ENCODE measurements around the gene MBLAC1. TPM values are rescaled to one million over a fixed set of nuclear protein-coding genes. Genes with fewer than 3 reads are reported as not detected.
"Not testable (repeated sequence)": the region's sequence is repeated elsewhere in the genome, so short reads cannot be mapped to it uniquely, and the experiment has no call there.

MBLAC1 gene
- total RNA-seq, 1 experiment from 2014 or later: 2.9 TPM

DNA sequence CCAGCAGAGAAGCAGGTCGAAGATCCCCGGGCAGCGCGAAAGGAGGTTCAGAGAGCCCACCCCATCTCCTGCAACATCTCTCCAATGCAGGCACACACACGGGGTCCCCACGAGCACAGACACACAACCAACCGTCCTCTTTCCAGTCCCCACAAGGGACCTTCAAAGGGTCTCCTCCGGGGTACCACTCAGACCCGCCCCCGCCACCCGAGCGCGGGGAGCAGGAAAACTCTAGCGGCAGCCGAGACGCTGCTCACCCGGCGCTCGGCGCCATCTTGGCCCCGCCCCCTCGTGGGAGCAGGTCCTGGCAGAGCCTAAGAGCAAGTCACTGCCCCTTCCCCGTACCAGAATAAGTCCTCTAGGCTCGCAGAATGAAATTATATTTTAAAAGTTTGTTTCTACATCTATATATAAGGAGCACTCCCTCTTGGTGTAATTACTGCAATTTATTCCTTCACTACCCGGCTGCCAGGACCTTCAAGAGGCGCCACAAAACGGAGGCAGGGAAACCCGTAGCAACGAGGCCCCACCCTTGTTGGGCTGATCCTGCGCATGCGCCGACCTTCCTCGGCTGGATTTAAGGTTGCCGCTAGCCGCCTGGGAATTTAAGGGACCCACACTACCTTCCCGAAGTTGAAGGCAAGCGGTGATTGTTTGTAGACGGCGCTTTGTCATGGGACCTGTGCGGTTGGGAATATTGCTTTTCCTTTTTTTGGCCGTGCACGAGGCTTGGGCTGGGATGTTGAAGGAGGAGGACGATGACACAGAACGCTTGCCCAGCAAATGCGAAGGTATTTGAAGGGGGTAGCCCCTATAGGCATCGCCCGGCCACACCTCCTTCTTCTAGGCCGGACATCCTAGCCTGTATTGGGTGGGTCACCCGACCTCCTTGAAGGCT, 7.4 kb upstream of the MBLAC1 start, which contains the start of the genes CNPY4 and TAF6:
Gene CNPY4, plus strand, starts transcription at position 563 of the 898 bp plus-strand sequence. Its CDS starts 111 bp downstream, at position 674.
Gene TAF6, minus strand, starts transcription at position 287 of the 898 bp plus-strand sequence. CDS start 5,149 bp downstream, outside the sequence.
- peak; percentile 97 for DNase-seq (ENCODE audit: low spot score)
- in situ Hi-C loops (cut with HindIII; ENCODE audit: low sequenced_read_pairs): no loop called here

GRCh38 chr7:100119970-100120732, 6.6 kb upstream of the MBLAC1 start:
- in situ Hi-C loops (cut with HindIII; ENCODE audit: low sequenced_read_pairs): no loop called here
- DNase-seq (ENCODE audit: low spot score): peak; percentile 92

GRCh38 chr7:100120733-100121036, 6.1 kb upstream of the MBLAC1 start:
- no peak for DNase-seq (ENCODE audit: low spot score)
- in situ Hi-C loops (cut with HindIII; ENCODE audit: low sequenced_read_pairs): no loop called here

DNA sequence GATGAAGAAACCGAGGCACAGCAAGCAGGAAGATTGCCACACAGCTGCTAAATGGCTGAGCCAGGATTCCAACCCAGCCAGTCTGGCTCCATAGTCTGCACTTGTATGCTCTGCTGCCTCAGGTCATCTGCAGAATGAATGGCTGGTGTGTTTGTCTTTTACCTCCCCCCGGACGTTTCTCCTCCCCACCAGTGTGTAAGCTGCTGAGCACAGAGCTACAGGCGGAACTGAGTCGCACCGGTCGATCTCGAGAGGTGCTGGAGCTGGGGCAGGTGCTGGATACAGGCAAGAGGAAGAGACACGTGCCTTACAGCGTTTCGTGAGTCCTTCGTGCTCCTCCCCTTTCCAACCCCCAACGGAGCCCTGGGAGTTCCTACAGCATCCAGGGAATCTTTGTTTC, 4.7 kb upstream of the MBLAC1 start:
- no peak for DNase-seq (ENCODE audit: low spot score)
- in situ Hi-C loops (cut with HindIII; ENCODE audit: low sequenced_read_pairs): no loop called here

DNA sequence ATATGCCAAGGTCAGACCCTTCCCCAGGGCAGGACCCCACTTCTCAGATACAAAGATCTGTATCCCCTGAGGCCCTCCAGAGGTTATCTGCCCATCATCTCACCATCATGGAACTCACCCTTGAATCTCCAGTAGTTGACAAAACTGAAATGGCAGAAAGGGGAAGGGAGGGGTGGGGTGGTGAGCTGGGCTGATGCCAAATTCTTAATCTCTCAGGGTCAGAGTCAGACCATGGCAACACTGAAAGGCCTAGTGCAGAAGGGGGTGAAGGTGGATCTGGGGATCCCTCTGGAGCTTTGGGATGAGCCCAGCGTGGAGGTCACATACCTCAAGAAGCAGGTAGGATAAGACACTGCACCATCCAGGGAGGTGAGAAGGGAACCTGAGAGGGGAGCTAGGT, 4.2 kb upstream of the MBLAC1 start:
- in situ Hi-C loops (cut with HindIII; ENCODE audit: low sequenced_read_pairs): no loop called here
- DNase-seq (ENCODE audit: low spot score): no peak

DNA sequence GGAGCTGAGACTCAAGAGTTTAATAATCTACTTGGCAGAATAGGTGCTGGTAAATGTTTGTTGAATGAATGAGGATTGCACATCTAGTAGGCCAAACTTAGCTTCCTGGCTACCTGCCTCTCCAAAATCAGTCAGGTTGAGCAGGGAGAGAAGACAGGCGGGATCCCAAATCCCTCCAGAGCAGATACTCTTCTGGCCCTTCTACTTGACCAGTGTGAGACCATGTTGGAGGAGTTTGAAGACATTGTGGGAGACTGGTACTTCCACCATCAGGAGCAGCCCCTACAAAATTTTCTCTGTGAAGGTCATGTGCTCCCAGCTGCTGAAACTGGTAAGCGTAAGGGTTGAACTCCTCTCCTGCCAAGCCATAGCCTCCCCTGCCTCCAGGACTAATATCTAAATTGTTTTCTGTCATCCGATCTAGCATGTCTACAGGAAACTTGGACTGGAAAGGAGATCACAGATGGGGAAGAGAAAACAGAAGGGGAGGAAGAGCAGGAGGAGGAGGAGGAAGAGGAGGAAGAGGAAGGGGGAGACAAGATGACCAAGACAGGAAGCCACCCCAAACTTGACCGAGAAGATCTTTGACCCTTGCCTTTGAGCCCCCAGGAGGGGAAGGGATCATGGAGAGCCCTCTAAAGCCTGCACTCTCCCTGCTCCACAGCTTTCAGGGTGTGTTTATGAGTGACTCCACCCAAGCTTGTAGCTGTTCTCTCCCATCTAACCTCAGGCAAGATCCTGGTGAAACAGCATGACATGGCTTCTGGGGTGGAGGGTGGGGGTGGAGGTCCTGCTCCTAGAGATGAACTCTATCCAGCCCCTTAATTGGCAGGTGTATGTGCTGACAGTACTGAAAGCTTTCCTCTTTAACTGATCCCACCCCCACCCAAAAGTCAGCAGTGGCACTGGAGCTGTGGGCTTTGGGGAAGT, 2.2 kb upstream of the MBLAC1 start:
- DNase-seq (ENCODE audit: low spot score): no peak
- in situ Hi-C loops (cut with HindIII; ENCODE audit: low sequenced_read_pairs): no loop called here

DNA sequence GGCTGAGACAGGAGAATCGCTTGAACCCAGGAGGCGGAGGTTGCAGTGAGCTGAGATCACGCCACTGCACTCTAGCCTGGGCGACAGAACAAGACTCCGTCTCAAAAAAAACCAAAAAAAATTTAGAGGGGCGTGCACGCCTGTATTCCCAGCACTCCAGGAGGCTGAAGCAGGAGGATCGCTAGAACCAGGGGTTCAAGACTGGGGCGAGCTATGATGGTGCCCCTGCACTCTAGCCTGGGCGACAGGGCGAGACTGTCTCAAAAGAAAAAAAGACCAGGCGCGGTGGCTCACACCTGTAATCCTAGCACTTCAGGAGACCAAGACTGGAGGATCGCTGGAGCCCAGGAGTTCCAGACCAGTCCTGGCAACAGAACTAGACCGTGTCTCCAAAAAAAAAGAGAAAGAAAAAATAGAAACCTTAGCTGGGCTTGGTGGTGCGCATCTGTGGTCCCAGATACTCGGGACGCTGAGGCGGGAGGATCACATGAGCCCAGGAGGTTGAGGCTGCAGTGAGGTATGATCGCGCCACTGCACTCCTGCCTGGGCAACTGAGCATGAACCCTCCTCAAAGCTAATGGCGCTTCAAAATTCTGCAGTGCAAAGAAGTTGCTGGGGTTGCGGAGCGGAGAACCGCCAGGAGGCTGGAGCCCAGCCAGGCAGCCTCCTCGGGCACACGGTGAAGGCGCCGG, 382 bp upstream of the MBLAC1 start:
- no peak for DNase-seq (ENCODE audit: low spot score)
- in situ Hi-C loops (cut with HindIII; ENCODE audit: low sequenced_read_pairs): no loop called here

DNA sequence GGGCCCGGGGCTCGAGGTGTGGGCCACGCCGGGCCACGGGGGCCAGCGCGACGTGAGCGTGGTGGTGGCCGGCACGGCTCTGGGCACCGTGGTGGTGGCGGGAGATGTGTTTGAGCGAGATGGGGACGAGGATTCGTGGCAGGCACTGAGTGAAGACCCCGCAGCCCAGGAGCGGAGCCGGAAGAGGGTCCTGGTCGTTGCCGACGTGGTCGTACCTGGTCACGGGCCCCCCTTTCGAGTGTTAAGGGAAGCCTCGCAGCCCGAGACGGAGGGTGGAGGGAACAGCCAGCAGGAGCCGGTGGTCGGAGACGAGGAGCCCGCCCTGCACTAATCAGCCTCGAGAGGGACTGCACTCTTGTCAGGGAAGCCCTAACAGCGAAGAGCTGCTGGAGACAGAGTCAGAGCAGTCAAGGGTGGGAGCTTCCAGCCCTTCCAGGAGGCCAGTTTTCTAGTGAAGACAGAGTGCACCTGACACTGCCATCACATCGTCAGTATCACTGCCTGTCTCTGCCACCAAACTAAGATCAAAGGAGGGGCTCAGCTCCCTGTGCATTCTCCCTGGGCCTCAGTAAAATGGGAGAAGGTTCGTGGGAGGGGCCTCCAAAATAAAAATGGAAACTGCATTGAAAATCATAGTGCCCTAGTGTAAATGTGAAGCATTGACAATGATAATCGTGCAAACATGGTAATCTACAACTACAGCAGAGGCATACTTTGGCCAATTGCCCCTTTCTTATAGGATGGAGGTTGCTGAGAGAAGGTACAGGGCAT, 1.3 kb downstream of the MBLAC1 start:
- DNase-seq (ENCODE audit: low spot score): peak; percentile 57
- in situ Hi-C loops (cut with HindIII; ENCODE audit: low sequenced_read_pairs): no loop called here

DNA sequence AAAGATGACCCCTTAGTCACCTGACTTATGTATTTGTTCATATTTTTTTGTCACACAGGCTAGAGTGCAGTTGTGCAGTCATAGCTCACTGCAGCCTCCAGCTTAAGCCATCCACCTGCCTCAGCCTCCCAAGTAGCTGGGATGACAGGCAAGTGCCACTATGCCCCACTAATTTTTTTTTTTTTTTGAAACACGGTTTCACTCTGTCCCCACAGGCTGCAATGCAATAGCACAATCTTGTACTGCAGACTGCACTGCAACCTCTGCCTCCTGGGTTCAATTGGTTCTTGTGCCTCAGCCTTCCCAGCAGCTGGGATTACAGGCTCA, 1.8 kb downstream of the MBLAC1 start:
- DNase-seq (ENCODE audit: low spot score): no peak
- in situ Hi-C loops (cut with HindIII; ENCODE audit: low sequenced_read_pairs): no loop called here

DNA sequence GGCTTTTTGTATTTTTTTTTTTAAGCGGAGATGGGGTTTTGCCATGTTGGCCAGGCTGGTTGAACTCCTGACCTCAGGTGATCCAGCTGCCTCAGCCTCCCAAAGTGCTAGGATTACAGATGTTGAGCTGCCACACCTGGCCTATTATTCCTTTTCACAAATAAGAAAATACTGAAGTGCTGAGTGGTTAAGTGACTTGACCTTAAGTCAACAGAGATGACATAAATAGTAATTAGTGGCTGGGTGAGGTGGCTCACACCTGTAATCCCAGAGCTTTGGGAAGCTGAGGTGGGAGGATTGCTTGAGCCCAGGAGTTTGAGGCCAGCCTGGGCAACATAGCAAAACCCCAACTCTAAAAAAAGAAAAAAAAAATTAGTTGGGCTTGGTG, 3.4 kb downstream of the MBLAC1 start:
- in situ Hi-C loops (cut with HindIII; ENCODE audit: low sequenced_read_pairs); DNase-seq (ENCODE audit: low spot score): not testable (repeated sequence)

DNA sequence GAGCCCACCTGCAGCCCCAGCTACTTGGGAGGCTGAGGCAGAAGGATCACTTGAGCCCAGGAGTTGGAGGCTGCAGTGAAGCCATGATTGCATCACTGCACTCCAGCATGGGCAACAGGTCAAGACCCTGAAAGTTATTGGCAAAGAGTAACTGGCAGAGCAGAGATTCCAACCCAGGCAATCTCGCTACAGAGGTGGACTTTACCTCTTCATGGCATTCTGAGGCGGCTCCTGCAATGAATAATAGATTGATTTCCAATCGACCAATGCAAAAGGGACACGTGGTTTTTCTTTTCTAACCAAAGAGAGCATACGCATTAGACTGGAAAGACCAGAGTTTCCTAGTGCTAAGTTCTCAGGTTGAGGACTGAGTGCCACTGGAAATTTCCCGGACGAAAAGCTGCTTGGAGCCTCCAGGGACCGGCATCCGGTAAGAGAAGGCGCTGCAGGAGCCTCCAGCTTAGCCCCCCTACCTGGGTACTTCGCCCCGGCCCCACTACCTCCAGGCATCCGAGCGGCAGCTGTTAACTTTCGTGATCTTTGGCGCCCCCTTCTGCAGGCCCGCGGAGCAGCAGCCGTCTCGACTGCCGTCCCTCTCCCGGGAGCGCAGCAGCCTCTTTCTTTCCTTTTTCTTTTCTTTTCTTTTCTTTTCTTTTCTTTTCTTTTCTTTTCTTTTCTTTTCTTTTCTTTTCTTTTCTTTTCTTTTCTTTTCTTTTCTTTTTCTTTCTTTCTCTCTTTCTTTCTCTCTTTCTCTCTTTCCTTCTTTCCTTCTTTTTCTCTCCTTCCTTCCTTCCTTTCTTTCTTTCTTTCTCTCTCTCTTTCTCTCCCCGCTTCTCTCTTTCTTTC, 4.1 kb downstream of the MBLAC1 start:
- in situ Hi-C loops (cut with HindIII; ENCODE audit: low sequenced_read_pairs): no loop called here
- DNase-seq (ENCODE audit: low spot score): peak; percentile 70

- in situ Hi-C loops (cut with HindIII; ENCODE audit: low sequenced_read_pairs): no loop called here
- DNase-seq (ENCODE audit: low spot score): no peak
Observed at GRCh38 chr7:100132126-100132525, 5.4 kb downstream of the MBLAC1 start.

- in situ Hi-C loops (cut with HindIII; ENCODE audit: low sequenced_read_pairs): no loop called here
- DNase-seq (ENCODE audit: low spot score): peak; percentile 46
Observed at GRCh38 chr7:100132697-100133151, 6.0 kb downstream of the MBLAC1 start.

DNA sequence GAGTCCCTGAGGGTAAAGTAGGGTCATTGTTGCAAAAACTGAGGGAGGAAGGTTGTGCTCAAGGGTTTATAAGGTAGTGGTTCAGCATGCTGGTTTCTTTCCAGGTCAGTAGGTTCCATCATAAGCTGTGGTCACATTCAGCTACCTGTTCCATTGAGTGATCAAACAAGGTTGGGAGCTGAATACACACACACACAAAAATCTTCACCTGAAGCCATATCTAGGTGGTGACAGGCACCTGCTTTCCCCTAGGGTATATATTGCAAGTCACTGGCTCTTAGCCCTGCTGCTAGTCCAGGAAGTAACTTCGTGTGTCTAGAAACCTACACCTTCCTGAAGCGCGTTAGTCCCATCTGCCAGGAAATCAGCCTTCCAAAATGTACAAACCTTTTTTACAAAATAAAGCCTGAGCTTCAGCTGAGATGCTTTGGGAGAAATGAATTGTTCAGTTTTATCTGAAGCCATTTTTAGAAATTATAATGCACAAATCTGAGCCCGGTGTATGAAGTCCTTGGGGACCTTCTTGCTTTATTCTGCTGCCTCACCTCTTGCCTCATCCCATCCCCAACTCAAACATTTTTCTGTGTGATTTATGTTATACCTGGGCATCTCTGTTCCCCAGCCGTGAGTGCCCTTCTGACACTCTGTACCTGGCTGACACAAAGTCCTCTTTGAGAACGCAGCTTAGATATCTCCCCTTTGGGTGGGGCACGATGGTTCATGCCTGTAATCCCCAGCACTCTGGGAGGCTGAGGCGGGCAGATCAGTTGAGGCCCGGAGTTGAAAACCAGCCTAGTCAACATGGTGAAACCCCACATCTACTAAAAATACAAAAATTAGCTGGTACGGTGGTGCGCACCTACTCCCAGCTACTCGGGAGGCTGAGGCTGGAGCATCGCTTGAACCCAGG, 11.3 kb downstream of the MBLAC1 start:
- DNase-seq (ENCODE audit: low spot score): no peak
- in situ Hi-C loops (cut with HindIII; ENCODE audit: low sequenced_read_pairs): no loop called here

GRCh38 chr7:100141555-100141949, 14.8 kb downstream of the MBLAC1 start:
- in situ Hi-C loops (cut with HindIII; ENCODE audit: low sequenced_read_pairs): no loop called here
- DNase-seq (ENCODE audit: low spot score): no peak

DNA sequence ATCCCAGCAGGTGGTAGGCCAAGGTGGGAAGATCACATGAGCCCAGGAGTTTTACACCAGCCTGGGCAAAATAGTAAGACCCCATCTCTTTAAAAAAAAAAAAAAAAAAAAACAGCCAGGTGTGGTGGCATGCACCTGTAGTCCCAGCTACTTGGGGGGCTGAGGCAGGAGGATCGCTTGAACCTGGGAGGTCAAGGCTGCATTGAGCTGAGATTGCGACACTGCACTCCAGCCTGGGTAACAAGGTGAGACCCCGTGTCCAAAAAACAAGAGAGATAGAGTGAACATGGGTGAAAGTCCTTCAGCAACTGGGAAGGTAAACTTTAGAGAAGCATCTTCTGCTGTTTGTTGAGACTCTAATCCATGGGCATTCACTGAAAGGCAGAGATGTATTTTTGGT, 15.7 kb downstream of the MBLAC1 start:
- in situ Hi-C loops (cut with HindIII; ENCODE audit: low sequenced_read_pairs): no loop called here
- DNase-seq (ENCODE audit: low spot score): no peak
